Measurements from ENCODE around the gene PIGB.

Gene PIGB

DNA sequence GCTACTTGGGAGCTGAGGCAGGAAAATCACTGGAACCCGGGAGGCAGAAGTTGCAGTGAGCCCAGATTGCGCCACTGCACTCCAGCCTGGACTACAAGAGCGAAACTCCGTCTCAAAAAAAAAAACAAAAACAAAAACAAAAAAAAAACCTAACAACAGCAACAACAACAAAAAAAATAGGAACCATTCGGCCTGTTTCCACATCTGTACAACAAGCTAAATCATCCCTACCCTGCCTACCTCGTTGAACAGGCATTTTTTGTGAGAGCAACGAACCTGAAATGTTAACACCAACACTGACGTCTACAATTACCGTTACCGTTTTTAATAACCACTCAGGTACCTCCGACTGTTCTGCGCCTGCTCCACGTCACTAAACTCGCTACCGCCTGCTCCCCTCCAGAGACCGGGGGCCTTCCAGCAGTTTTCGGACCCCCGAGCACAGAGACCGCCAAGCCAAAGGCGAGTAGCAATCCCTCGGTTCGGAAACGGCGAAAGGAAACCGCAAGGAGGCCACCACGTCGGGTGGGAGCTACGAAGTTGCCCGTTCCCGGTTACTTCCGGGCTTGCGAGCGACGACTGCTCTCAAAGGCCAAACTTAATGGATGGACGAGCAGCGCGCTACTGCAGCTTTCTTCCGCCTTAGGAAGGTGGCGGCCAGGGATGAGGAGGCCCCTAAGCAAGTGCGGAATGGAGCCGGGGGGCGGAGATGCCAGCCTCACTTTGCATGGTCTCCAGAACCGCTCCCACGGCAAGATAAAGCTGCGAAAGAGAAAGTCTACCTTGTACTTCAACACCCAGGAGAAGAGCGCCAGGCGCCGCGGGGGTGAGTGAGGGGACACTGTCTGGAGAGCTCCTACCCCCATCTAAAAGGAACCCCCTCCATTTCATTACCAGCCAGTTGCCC is at the start of gene PIGB, which contains the start of gene PIGBOS1:
Gene PIGB (plus strand): TSS at position 635 of the 907 bp plus-strand sequence. CDS start 29 bp downstream, at position 664.
Gene PIGBOS1 (minus strand): TSS at position 536 of the 907 bp plus-strand sequence. CDS start 1,331 bp downstream, outside the sequence.
- peak; percentile 88 for DNase-seq

DNA sequence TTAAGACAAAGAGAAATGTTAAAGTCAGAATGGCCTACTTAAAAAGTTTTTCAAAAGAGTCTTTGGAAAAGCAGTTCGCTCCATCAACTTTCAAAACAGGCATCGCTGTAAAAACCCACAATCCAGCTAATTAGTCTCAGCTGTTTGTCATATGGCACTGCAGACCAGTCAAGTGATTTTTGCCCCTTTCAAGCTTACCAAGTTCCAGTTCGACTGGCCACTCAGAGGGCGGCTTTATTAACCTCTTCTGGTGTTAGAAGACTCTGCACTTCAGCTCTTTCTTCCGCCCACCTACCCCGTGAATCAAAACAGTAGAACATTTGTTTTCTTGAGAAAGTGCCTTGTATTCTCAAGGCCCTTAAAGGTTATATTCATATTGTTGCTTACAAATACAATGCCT is 48.7 kb upstream of the PIGB start:
- DNase-seq, result no peak

DNA sequence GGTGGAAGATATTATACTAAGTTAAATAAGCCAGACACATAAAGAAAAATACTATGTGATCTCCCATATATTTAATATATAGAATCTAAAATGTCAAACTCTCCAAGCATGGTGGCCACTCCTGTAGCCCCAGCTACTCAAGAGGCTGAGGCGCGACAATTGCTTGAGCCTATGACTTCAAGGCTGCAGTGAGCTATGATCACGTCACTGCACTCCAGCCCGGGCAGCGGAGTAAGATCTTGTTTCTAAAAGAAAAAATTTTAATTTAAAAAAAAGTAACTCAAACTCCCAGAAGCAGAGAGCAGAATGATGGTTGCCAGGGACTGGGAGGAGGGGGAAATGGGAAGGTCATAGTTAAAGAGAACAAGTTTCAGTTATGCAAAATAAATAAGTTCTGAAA is 42.7 kb upstream of the PIGB start:
- no peak for DNase-seq

DNA sequence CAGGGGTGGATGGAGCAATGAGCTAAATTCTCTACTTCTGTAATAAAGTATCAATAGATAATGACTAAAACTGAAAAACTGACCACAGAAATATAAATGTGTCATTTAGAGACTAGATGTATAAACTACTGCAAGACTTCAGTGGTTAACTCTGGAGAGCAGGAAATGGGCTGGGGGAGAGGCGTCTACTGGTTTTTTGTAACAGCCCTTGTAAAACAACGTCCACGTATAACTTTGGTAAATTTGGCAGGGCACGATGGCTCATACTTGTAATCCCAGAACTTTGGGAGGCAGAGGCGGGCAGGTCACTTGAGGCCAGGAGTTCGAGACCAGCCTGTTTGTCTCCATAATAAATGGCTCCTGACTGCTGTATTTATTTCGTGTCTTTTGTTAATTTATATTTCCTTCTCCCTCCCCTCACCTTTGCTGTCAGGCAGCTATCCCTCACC is 41.9 kb upstream of the PIGB start:
- peak; percentile 79 for DNase-seq

DNA sequence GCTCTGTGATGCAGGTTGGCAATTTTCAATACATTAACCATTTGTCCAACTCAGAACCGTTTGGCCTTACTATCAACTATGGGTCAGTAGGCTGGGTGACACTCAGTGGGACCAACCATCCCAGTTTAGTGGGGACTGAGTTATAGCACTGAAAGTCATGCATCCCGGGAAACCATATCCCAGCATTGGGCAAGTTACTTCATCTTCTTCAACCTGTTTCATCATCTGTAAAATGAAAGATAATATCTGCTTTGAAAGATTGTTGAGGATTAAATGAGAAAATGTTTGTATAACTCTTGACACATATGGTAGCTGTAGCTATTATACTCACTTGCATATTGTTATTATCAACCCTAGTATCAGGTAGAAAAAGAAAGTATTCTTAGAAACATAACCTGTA is 41.3 kb upstream of the PIGB start:
- no peak for DNase-seq

DNA sequence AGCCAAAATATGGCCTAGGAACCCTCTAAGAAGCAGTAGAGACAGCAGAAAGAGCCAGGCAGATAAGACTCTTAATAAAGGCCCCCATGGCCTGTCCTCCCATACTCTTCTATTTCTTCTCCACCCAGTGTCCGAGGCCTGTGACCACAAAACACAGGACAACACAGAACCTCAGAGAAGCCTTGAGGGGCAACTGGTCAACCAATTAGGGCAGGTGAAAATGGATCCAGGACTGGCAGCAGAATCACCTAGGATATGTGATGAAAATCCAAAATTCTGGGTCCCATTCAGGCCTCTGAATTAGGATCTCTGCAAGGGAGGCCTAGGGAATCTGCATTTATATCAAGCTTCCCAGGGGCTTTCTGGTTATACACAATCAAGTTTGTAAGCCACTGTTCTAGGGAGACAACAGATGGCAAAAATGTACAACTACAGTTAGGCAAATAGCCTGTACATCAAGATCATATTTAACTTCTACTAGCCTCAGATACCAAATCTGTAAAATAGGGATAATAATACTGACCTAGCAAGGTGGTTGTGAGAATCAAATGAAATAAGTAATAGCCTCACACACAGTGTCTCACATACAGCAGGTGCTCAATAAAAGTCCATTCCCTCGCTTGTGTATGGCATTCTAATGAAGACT is 39.8 kb upstream of the PIGB start:
- no peak for DNase-seq

DNA sequence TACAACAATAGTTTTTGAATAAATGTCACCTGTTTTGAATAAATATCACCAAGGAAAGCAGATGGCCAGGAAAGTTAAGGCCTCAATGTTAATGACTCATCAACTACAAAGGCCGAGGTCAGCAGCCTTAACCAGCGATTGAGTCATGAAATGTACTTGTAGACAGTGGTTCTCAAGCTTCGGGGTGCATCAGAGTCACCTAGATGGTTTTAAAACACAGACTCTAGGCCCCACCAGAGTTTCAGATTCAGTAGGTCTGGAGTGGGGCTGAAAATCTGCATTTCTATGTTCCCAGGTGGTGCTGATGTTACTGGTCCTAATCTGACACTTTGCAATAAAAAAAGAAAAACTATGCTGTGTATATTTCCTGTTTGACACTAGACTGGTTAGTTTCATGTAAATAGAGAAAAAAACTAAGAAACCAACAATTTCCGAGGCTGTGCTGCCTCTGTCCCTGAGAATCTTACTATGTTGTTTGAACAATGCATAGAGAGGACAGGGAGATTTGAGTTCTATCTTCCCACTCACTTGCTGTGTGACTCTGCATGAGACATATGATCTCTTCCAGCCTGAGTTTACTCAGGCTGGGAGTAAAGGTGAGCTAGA is 39.2 kb upstream of the PIGB start:
- DNase-seq, result peak; percentile 76

DNA sequence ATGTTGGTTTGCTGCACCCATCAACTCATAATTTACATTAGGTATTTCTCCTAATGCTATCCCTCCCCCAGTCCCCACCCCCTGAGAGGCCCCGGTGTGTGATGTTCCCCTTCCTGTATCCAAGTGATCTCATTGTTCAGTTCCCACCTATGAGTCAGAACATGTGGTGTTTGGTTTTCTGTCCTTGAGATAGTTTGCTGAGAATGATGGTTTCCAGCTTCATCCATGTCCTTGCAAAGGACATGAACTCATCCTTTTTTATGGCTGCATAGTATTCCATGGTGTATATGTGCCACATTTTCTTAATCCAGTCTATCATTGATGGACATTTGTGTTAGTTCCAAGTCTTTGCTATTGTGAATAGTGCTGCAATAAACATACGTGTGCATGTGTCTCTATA is 38.4 kb upstream of the PIGB start:
- peak; percentile 50 for DNase-seq

DNA sequence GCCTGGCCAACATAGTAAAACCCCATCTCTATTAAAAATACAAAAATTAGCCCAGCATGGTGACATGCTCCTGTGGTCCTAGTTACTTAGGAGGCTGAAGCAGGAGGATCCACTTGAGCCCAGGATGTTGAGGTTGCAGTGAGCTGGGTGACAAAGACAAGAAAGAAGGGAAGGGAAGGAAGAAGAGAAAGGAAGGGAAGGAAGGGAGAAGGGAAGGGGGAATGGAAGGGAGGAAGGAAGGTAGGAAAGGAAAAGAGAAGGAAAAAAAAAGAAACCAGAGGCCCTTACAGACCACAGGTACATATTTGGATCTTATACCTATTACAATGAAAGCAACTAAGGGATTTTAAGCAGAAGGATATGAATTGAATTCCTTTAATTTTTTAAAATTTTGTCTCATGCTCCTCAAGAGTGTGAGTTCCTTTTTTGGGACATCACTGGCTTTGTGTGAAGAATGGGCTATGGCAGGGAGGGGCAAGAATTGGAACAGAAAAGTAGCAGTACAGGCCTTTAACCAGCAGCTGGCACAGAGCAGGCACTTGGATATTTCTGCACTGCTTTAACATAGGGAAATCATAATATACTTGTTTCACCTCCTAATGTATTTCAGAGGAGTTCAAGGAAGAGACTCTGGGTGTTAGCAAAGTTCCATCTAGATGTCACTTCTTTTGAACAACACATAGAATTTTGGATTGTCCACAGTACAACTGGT is 37.3 kb upstream of the PIGB start:
- no peak for DNase-seq

DNA sequence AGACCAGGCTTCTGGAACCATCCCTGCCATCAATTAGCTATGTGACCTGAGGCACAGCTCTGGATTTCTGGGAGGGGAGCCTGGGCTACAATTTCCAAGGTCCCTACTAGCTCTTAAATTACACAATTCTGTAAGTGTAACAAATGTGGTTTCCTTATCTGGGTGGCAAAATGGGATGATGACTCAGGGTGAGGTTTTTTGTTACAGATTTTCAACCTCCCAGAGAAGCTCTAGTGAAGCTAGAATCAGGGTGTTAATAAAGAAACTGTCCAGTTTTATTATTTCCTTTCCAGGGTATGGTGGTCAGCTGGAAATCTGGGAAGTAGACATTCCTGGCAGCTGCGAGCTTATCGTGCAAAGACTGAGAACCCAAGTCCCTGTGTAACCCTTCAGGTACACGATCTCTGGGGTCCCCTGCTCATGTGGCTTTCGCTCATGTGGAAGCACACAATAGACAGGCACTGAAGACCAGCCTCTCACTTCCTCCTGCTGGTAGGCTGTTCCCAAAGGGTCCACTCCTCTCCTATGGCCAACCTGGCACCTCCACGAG is 36.7 kb upstream of the PIGB start:
- DNase-seq, result peak; percentile 55

DNA sequence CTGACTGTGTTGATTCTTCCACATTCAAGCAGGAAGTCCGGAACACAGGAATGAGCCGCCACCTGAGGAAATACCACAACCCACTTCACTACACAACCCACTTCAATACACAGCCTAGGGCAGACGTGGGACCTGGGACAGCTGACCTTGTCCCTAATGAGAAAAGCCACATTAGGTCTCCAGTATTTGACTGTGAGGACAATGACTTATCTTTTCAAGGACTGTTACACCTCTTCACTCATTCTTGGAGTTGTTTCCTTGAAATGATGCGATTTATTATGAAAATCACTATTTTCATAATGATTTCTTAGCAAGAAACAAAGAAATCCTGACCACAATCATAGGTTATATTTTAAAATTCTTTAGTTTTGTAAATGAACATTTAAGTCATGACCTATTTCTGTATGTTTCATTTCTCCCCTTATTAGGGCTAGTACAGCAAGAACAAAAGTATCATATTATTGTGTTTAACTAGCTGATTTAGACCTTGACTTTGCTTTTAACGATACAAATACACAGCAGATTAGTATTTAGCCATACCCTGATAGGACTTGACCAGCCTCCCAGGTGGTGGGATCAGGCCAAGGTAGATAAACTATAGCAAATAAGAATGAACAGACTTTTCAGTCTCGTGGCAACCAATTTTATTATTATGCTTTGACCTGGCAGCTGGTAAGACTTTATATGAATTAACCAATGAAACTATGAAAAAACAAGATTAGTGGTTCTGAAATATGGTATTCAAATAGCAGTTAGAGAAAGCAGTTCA is 35.5 kb upstream of the PIGB start:
- DNase-seq, result peak; percentile 13

DNA sequence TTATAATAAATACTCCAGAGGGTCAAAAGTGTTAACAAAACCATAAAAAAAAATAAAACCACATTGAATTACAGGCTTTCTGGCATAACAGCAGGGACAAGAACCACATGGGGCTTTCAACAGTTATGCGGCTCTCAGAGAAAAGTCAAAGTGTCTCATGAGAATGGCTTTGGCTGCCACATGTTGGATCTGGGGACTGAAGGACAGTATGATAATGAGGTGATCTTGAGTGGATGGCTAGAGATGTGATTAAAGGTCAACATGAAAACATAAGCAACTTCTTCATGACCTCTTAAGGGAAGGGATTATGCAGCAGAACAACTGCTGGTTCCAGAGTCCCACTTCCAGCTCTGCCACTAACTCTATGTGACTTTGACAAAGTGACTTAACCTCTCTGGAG is 34.6 kb upstream of the PIGB start:
- DNase-seq, result peak; percentile 14

DNA sequence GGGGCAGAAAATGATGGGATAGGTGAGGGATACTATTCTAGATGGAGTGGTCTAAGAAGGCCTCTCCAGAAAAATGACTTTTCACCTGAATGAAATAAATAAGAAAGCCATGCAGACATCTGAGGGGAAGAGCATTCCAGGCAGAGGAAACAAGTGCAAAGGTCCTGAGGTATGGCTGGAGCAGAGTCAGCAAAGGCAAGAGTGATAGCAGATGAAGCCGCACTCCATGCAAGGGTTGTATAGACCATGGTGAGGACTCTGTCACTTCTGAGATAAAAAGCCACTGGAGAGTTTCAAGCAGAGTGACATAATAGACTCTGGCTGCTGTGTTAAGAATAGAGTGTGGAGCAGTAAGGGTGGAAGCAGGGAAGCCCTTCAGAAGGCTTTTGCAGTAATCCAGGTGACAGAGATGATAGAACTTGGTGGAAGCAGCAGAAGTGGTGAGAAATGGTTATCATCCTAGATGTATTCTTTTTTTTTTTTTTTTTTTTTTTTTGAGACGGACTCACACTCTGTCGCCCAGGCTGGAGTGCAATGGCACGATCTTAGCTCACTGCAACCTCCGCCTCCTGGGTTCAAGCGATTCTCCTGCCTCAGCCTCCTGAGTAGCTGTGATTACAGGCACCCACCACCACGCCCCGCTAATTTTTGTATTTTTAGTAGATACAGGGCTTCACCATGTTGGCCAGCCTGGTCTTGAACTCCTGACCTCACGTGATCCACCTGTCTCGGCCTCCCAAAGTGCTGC is 32.4 kb upstream of the PIGB start:
- DNase-seq, result peak; percentile 17

DNA sequence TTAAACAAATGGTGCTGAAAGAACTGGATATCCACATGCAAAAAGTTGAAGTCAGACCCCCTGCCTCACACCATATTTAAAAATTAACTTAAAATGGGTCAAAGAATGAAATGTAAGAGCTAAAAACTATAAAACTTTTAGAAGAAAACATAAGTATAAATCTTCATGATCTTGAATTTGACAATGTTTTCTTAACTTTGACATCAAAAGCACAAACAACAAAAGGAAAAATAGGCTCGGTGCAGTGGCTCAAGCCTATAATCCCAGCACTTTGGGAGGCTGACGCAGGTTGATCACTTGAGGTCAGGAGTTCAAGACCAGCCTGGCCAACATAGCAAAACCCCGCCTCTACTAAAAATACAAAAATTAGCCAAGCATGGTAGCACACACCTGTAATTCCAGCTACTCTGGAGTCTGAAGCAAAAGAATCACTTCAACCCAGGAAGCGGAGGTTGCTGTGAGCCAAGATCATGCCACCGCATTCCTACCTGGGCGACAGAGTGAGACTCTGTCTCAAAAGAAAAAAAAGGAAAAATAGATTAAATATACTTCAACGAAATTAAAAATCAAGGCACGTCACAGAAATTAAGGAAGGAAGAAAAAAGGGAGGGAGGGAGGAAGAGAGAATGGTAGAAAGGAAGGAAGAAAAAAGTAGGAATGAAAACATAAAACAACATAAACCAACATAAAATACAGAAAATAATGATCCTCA is 30.9 kb upstream of the PIGB start:
- no peak for DNase-seq

DNA sequence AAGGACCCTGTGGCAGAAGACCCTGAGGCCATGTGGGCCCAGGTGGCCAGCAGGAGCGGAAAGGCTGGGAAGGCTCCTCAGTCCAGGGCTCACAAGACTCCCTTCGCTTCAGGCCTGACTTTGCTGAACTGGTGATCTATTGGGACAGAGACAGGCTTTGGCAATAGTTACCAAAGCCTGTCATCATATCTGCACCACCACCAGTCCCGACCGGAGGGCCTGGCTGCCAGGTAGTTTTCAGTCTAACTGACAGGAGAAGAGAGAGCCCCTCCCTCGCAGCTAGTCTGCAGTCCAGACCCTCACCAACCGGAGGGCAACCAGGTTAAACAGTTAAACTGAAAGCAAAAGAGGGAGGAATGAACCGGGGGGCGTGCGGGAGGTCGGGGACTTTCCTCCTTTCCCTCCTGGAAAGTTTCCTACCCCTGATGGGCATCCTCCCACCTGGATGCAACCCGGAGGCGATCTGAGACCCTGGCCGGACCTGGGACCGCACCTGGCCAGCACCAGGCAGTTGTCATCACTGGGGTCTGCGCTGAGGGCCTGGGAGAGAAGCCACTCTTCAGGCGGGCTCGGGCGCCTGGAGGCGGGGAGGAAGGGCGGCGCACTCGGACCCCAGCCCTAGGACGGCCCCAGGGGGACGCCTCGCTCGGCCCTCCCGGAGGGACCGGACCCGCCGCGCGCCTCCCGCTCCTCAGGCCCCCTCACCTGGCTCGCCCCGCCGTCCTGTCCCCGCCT is 29.8 kb upstream of the PIGB start:
- DNase-seq, result peak; percentile 47

DNA sequence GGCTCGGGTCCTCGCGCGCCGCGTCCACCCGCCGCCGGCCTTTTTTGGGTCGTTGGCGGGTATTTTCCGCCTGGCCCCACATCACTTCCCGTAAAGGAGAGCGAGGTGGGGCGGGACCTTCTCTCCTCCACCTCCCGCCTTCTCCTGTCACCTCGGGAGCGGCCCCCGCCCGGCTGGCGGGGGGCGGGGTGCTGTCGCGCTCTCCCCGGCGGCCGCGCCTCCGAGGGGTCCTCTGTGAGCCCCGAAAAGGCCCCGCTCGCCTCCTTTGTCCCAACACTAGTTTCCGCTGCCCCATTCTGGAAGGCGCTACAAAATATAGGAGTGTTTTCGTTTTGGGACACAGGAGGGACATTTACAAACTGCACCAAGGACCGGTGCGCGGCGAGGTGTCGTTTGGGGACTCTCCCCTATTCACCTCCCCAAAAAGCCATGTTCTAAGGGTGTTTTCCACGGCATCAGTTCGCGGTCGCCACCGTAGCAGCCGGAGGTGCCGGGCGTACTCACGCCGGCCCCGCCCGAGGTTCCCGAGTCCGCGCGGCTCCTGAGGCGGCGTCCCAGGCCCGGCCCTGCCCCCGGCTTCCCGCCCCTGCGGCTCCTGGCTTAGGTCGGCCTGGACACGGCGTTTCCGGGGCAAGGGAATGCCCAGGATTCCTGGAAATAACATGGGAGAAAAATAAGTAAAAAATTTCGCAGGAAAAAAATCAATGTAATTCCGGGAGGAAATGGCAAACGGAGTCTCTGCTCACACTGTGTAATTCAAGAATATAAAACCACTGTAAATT is 29.1 kb upstream of the PIGB start, which contains the start of gene RAB27A:
Gene RAB27A (minus strand): TSS at position 68 of the 782 bp plus-strand sequence. CDS start 54,879 bp downstream, outside the sequence.
- peak; percentile 84 for DNase-seq

DNA sequence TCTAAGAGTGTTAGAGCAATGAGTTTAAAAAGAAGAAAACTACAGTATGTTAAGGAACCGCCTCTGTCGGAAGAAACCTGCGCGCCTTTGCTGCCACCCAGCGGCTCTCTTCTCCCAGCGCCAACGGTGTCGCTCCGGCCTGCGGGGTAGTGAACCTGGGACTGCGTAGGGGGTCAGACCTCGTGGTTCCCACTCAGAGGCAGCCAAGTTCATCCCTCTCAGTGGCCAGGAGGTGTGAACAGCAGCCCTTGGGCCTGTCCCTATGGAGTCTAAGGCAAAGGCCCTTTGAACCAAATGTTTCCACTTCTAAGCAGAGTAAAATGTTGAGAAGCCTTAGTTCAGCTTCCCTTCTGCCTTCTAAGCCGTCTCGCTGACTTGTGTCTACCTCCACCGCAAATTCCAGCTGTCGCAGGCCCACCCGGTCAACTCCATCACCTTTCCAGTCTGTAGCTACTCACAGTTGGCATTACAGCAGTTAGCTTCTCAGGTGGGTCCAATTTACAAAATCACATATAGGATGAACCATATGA is 28.4 kb upstream of the PIGB start:
- peak; percentile 89 for DNase-seq

DNA sequence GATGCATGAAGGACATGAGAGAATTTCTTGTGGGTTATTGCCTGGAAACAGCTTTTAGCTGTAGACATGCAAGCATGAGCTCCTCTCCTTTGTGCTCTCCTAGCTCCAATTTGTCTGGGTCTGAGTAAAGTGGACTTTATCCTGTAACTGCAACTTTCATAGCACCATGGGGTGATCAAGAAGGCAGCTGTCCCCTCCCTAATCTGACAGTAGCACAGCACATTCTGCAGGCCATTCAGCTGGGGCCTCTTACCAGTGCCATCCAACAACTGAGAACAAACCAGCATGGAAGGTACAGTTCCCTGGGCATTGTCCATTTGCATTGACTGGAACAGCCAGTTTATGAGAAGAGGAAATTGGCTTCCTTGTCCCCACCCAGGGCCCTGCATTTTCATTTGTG is 21.7 kb upstream of the PIGB start:
- DNase-seq, result no peak

Data from CD4-positive, alpha-beta T cell treated with Interleukin-17A for 1 hour (primary cell).